Measurements from ENCODE around the gene MAGI2. TPM values are rescaled to one million over a fixed set of nuclear protein-coding genes. Genes with fewer than 3 reads are reported as not detected.

Gene MAGI2
- total RNA-seq, 1 experiment from 2014 or later, result 0.34 TPM

DNA sequence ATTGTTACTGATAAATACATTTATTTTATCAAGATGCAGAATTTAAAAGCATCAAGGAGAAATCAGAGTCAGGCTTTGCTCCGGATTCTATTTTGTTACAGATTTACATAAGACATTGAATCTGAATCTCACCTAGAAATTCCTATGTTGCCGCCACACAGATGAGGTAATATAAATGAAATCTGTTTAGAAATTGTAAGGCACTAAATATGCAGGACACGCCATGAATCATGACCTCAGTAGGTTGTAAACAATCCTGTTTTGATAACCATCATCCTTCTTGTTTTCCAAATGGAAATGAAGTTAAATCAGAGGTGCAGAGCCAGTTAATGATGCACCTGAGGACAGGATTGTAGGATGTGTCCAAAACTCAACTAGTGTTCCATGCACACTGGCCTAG is 778.0 kb downstream of the MAGI2 start:
- no peak for DNase-seq (ENCODE audit: low spot score)
- Histone ChIP-seq H3K9me3 (ENCODE audit: low read depth, low read length, poor library complexity, severe bottlenecking) (no peaks in the 10 kb centered on the region), H3K36me3 (ENCODE audit: insufficient read depth, low read length, poor library complexity, severe bottlenecking) (no peaks in the 10 kb centered on the region), H3K4me1 (ENCODE audit: insufficient read depth, low read length, poor library complexity, severe bottlenecking) (no peaks in the 10 kb centered on the region), H3K27me3 (replicated peaks; ENCODE audit: insufficient read depth, low read depth, low read length, poor library complexity) (no peaks in the 10 kb centered on the region), H3K27ac (ENCODE audit: low read depth, low read length, poor library complexity, severe bottlenecking) (no peak overlapping the region), H3K4me3 (ENCODE audit: low read depth, low read length, poor library complexity, severe bottlenecking) (no peak overlapping the region)
- TF ChIP-seq, protein P1, sequence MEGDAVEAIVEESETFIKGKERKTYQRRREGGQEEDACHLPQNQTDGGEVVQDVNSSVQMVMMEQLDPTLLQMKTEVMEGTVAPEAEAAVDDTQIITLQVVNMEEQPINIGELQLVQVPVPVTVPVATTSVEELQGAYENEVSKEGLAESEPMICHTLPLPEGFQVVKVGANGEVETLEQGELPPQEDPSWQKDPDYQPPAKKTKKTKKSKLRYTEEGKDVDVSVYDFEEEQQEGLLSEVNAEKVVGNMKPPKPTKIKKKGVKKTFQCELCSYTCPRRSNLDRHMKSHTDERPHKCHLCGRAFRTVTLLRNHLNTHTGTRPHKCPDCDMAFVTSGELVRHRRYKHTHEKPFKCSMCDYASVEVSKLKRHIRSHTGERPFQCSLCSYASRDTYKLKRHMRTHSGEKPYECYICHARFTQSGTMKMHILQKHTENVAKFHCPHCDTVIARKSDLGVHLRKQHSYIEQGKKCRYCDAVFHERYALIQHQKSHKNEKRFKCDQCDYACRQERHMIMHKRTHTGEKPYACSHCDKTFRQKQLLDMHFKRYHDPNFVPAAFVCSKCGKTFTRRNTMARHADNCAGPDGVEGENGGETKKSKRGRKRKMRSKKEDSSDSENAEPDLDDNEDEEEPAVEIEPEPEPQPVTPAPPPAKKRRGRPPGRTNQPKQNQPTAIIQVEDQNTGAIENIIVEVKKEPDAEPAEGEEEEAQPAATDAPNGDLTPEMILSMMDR (conservative IDR thresholded peaks at IDR 0.05; ENCODE audit: low read depth, low read length), result no peak
- TF ChIP-seq EZH2 (IDR thresholded peaks at IDR 0.05; ENCODE audit: borderline replicate concordance, low read depth, low read length, poor library complexity, severe bottlenecking), result no peak
- intact Hi-C loops (cut with micrococcal nuclease; ENCODE audit: unreplicated experiment), result no loop called here
- BruUV-seq (replicated peaks), result no TSS peak
- ChIA-PET POLR2A (ENCODE audit: low non-redundant PET) (no interaction called here), CTCF (no interaction called here)

- H3K9me3 ChIP-seq (ENCODE audit: low read depth, low read length, poor library complexity, severe bottlenecking), result no peaks in the 10 kb centered on the region
- H3K27me3 ChIP-seq (replicated peaks; ENCODE audit: insufficient read depth, low read depth, low read length, poor library complexity), result no peaks in the 10 kb centered on the region
- no peak for TF ChIP-seq EZH2 (IDR thresholded peaks at IDR 0.05; ENCODE audit: borderline replicate concordance, low read depth, low read length, poor library complexity, severe bottlenecking)
- TF ChIP-seq, protein P1 (conservative IDR thresholded peaks at IDR 0.05; ENCODE audit: low read depth, low read length), result no peak
- ChIA-PET POLR2A (ENCODE audit: low non-redundant PET) (no interaction called here), CTCF (no interaction called here)
- H3K27ac ChIP-seq (ENCODE audit: low read depth, low read length, poor library complexity, severe bottlenecking), result no peak overlapping the region
- no peaks in the 10 kb centered on the region for H3K4me1 ChIP-seq (ENCODE audit: insufficient read depth, low read length, poor library complexity, severe bottlenecking)
- DNase-seq (ENCODE audit: low spot score), result no peak
- intact Hi-C loops (cut with micrococcal nuclease; ENCODE audit: unreplicated experiment), result no loop called here
- H3K36me3 ChIP-seq (ENCODE audit: insufficient read depth, low read length, poor library complexity, severe bottlenecking), result no peaks in the 10 kb centered on the region
- no peak overlapping the region for H3K4me3 ChIP-seq (ENCODE audit: low read depth, low read length, poor library complexity, severe bottlenecking)
- BruUV-seq (replicated peaks), result no TSS peak
These were observed 780.2 kb downstream of the MAGI2 start for GRCh38 chr7:78673272-78673671.

DNA sequence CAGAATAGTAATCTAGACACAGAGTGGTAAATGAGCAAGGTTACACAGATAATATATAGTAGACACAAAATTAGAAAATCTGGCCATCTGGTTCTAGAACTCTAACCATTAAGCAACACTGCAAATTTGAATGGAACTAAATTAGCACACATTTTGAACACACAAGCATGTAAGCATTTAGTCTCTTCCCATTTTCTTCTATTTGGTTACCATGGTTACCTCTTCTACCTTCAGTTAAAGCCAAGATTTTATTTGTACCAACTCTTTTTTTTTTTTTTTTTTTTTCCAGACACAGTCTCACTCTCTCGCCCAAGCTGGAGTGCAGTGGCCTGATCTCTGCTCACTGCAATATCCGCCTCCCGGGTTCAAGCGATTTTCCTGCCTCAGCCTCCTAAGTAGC is 790.5 kb downstream of the MAGI2 start:
- no TSS peak for BruUV-seq (replicated peaks)
- intact Hi-C loops (cut with micrococcal nuclease; ENCODE audit: unreplicated experiment), result no loop called here

More for the DNA sequence above, 790.5 kb downstream of the MAGI2 start:
- Histone ChIP-seq H3K27ac (ENCODE audit: low read depth, low read length, poor library complexity, severe bottlenecking) (no peak overlapping the region), H3K36me3 (ENCODE audit: insufficient read depth, low read length, poor library complexity, severe bottlenecking) (no peaks in the 10 kb centered on the region), H3K4me3 (ENCODE audit: low read depth, low read length, poor library complexity, severe bottlenecking) (no peak overlapping the region), H3K27me3 (replicated peaks; ENCODE audit: insufficient read depth, low read depth, low read length, poor library complexity) (peaks cover 4% of the 10 kb centered on the region), H3K9me3 (ENCODE audit: low read depth, low read length, poor library complexity, severe bottlenecking) (no peaks in the 10 kb centered on the region), H3K4me1 (ENCODE audit: insufficient read depth, low read length, poor library complexity, severe bottlenecking) (no peaks in the 10 kb centered on the region)
- TF ChIP-seq, protein P1 (conservative IDR thresholded peaks at IDR 0.05; ENCODE audit: low read depth, low read length), result no peak
- TF ChIP-seq EZH2 (IDR thresholded peaks at IDR 0.05; ENCODE audit: borderline replicate concordance, low read depth, low read length, poor library complexity, severe bottlenecking), result no peak
- ChIA-PET POLR2A (ENCODE audit: low non-redundant PET) (no interaction called here), CTCF (no interaction called here)
- no peak for DNase-seq (ENCODE audit: low spot score)

All from A673 (cell line).